Measurements from ENCODE around the gene NRG2. TPM values are rescaled to one million over a fixed set of nuclear protein-coding genes. Genes with fewer than 3 reads are reported as not detected.

NRG2 gene
- total and polyA plus RNA-seq, 2 donors (not counting 3 experiments of a cell fraction or from before 2014, with no cell fraction given) = 0.26 to 0.42 TPM

DNA sequence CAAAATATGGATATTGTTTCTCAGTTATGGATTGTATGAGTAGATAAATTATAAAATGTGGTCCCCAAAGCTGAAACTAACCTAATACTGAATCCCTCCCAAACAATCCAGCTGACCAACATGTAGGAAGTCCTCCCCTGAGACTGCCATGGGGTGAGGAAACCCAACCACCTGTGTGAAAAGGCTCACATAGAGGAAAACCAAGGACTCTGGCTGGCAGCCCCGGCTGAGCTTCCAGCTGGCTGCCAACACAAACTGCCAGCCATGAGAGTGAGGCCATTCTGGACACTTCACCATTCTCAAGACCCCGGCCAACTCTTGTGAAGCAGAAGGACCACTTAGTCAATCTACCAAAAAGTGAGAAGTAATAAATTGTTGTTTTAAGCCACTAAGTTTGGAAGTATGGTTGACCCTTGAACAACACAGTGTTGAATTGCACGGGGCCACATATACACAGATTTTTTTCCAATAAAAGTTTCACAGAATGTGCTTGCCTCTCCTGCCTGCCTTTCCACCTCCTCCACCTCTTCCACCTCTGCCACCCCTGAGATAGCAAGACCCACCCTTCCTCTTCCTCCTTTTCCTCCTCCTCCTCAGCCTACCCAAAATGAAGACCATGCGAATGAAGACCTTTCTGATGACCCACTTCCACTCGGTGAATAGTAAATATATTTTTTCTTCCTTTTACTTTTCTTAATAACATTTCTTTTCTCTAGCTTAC is 15.3 kb upstream of the NRG2 start:
- TF ChIP-seq EZH2 (IDR thresholded peaks at IDR 0.05; ENCODE audit: borderline replicate concordance, low read depth, low read length, severe bottlenecking) = no peak
- no peak for TF ChIP-seq JUN (IDR thresholded peaks at IDR 0.05; ENCODE audit: borderline replicate concordance, insufficient read depth, insufficient read length, low read depth)
- TF ChIP-seq POLR2A (IDR thresholded peaks at IDR 0.05; ENCODE audit: low read depth, low read length) = no peak
- TF ChIP-seq, protein P1, sequence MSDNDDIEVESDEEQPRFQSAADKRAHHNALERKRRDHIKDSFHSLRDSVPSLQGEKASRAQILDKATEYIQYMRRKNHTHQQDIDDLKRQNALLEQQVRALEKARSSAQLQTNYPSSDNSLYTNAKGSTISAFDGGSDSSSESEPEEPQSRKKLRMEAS (IDR thresholded peaks at IDR 0.05; ENCODE audit: insufficient read depth, insufficient read length) = no peak
- TF ChIP-seq CTCF (IDR thresholded peaks at IDR 0.05; ENCODE audit: extremely low read depth in 1 of 2, insufficient read depth in 1 of 2, low read depth in 1 of 2, low read length in 2 of 2) = no peak
- no peak for TF ChIP-seq POLR2AphosphoS5 (IDR thresholded peaks at IDR 0.05; ENCODE audit: insufficient read depth, low read depth, low read length)
- no peak for TF ChIP-seq MYC (IDR thresholded peaks at IDR 0.05; ENCODE audit: low read depth, low read length)
- no peak for TF ChIP-seq GATA2 (IDR thresholded peaks at IDR 0.05; ENCODE audit: insufficient read depth, insufficient read length, low read depth, low read length)
- TF ChIP-seq FOS (IDR thresholded peaks at IDR 0.05; ENCODE audit: borderline replicate concordance, insufficient read depth, low read length) = no peak
- no peak for FAIRE-seq
- H3K9me3 ChIP-seq (replicated peaks; ENCODE audit: control insufficient read depth, insufficient read depth, low read length) = no peaks in the 10 kb centered on the region
- CTCF ChIA-PET = interaction anchor here (1.0 to 5.1 kb wide), 4 partner anchors 15 to 88 kb away, joined by 3 to 17 read pairs (median 8); no protein-coding TSS in a partner anchor
- no peak overlapping the region for H3K4me2 ChIP-seq (ENCODE audit: insufficient read depth, low read length)
- intact Hi-C loops (cut with micrococcal nuclease) = no loop called here
- no TSS peak for BruUV-seq (replicated peaks)
- H4K20me1 ChIP-seq (replicated peaks; ENCODE audit: control insufficient read depth, extremely low read depth, insufficient read depth, low read length) = no peaks in the 10 kb centered on the region
- H3K36me3 ChIP-seq (ENCODE audit: control insufficient read depth in 2 of 2, extremely low read depth in 1 of 2, insufficient read depth in 2 of 2, low read length in 2 of 2) = no peaks in the 10 kb centered on the region
- dilution Hi-C loops (cut with MboI; ENCODE audit: extremely low pct_ligation_motif_present, low sequenced_read_pairs) = no loop called here
- H3K27ac ChIP-seq (ENCODE audit: insufficient read depth, low read depth, low read length) = no peak overlapping the region
- H3K27me3 ChIP-seq (ENCODE audit: control insufficient read depth in 2 of 2, insufficient read depth in 2 of 2, low read length in 2 of 2) = peaks cover 30 to 56% of the 10 kb centered on the region in 2 experiments
- H3K4me1 ChIP-seq (ENCODE audit: control insufficient read depth, extremely low read depth, insufficient read depth, low read length) = peaks cover 16% of the 10 kb centered on the region
- no peak for DNase-seq (ENCODE audit: low read depth, low spot score)
- no peaks in the 10 kb centered on the region for H3K79me2 ChIP-seq (ENCODE audit: control insufficient read depth, insufficient read depth, low read length)
- no peaks in the 10 kb centered on the region for H3K9me1 ChIP-seq (replicated peaks; ENCODE audit: control insufficient read depth, extremely low read depth, insufficient read depth, low read length)
- H3K4me3 ChIP-seq (replicated peaks in 1 of 3; ENCODE audit: insufficient read depth in 1 of 3, low read depth in 1 of 3, low read length in 3 of 3) = no peak overlapping the region
- POLR2A ChIA-PET = no interaction called here
- no peak overlapping the region for H3K9ac ChIP-seq (replicated peaks; ENCODE audit: extremely low read depth, insufficient read depth, low read length)
- H2AFZ ChIP-seq (ENCODE audit: low read depth, low read length) = no peak overlapping the region

All from endothelial cell of umbilical vein (primary cell).